Astrocyte (in vitro differentiated cells and primary cell): Measurements from ENCODE around the gene EEF1AKMT3.

ENCODE experiments used
- CTCF ChIP-seq: IDR thresholded peaks from 2 replicates; pipeline ENCODE4 v1.5.1; 2011; ENCODE audit warnings: low read depth, mild to moderate bottlenecking, inconsistent platforms, low read length, moderate library complexity; ENCODE audit not compliant: insufficient read depth
- EZH2 ChIP-seq: IDR thresholded peaks from 2 replicates; pipeline ENCODE4 v1.6.1; 2012; ENCODE audit warnings: mild to moderate bottlenecking, low read length, inconsistent platforms; ENCODE audit not compliant: insufficient read depth

- TF ChIP-seq CTCF (no peak), EZH2 (no peak)
Measured at GRCh38 chr12:57760347-57760982, 11.9 kb upstream of the EEF1AKMT3 start.
